ENCODE data around the gene MAVS. TPM values are rescaled to one million over a fixed set of nuclear protein-coding genes. Genes with fewer than 3 reads are reported as not detected.

MAVS gene
- total and polyA plus RNA-seq, 12 donors, result 17.5 to 48.7 (median 44.2) TPM

DNA sequence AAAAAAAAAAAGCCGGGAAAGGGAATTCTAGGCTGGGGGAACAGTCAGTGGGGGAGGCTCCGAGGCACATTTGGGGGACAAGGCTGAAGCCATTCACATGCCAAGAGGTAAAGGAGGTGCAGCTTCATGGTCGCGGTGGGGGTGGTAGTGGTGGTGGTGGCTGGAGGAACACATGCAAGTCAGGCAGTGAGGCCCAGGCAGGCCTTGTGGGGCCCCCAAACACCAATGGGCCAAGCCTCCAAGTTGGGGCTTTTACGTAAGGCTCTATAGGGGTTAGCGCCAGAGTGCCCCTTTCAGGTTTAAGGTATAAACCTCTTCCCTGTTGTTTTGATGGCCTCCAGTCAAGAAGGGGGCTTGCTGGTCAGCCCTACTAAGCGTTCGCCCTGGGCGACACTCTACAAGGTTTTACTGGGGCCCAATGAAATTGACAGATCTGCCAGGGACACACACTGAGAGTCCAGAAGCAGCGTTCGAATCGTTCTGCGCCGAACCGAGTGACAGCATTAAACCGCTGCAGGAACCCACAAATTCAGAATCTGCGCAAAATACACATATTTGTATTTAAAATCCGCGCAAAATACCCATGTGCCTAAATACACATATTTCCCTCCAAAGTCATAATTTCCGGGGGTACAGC lies 27.1 kb upstream of the MAVS start:
- WGBS, 2 donors, result 62 to 64% methylated on average over 19 to 20 of the region's 20 CpGs
- H3K27me3 ChIP-seq, result no peaks in the 10 kb centered on the region
- no peaks in the 10 kb centered on the region for H3K9me3 ChIP-seq
- peak overlapping the region; percentile 65 to 81 (median 78) for H3K4me3 ChIP-seq
- intact Hi-C loops (cut with DNase I), result loop anchor here (1.0 to 5.0 kb wide), 5 partner anchors 27 to 37 kb away; partner anchors contain the start of genes CENPB (in 9 of the 10), MAVS (in 1 of the 10) and SPEF1 (in 1 of the 10)
- peak in 1 of 2 donors; percentile 30 for DNase-seq
- TF ChIP-seq, protein P1, sequence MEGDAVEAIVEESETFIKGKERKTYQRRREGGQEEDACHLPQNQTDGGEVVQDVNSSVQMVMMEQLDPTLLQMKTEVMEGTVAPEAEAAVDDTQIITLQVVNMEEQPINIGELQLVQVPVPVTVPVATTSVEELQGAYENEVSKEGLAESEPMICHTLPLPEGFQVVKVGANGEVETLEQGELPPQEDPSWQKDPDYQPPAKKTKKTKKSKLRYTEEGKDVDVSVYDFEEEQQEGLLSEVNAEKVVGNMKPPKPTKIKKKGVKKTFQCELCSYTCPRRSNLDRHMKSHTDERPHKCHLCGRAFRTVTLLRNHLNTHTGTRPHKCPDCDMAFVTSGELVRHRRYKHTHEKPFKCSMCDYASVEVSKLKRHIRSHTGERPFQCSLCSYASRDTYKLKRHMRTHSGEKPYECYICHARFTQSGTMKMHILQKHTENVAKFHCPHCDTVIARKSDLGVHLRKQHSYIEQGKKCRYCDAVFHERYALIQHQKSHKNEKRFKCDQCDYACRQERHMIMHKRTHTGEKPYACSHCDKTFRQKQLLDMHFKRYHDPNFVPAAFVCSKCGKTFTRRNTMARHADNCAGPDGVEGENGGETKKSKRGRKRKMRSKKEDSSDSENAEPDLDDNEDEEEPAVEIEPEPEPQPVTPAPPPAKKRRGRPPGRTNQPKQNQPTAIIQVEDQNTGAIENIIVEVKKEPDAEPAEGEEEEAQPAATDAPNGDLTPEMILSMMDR (IDR thresholded peaks at IDR 0.05), result no peak
- no peak for ATAC-seq
- H3K4me1 ChIP-seq, result peaks cover 3 to 38% (median 29%) of the 10 kb centered on the region in 9 donors
- H3K36me3 ChIP-seq, result peaks cover 0 to 28% (median 13%) of the 10 kb centered on the region in 9 donors
- peak overlapping the region; percentile 94 to 100 (median 98) for H3K27ac ChIP-seq

- no peaks in the 10 kb centered on the region for H3K9me3 ChIP-seq
- peaks cover 3 to 38% (median 34%) of the 10 kb centered on the region in 9 donors for H3K4me1 ChIP-seq
- peaks cover 0 to 35% (median 13%) of the 10 kb centered on the region in 9 donors for H3K36me3 ChIP-seq
- TF ChIP-seq, protein P1 (IDR thresholded peaks at IDR 0.05), result peak; percentile 92 to 100 (median 99)
- peak within 1 kb of the TSS; percentile 94 to 100 (median 98) for H3K27ac ChIP-seq
- 0% methylated on average over 96 of the region's 96 CpGs for WGBS, 2 donors
- intact Hi-C loops (cut with DNase I), result loop anchor here in 9 of 10 donors (1.0 to 5.0 kb wide), 5 partner anchors 27 to 38 kb away; partner anchors contain the start of genes CENPB (in 7 of the 9), MAVS (in 1 of the 9) and SPEF1 (in 1 of the 9)
- DNase-seq (peak; percentile 97 to 98), ATAC-seq (peak; percentile 90 to 95 (median 92))
- peak within 1 kb of the TSS; percentile 65 to 81 (median 78) for H3K4me3 ChIP-seq
- H3K27me3 ChIP-seq, result no peaks in the 10 kb centered on the region
Observed at GRCh38 chr20:3820048-3820900, 26.4 kb upstream of the MAVS start, which contains the start of gene AP5S1. Gene AP5S1 (plus strand): TSS chr20:3820547. CDS start chr20:3822118, 1,571 bp downstream.

- H3K27me3 ChIP-seq, result no peaks in the 10 kb centered on the region
- H3K4me1 ChIP-seq, result peaks cover 3 to 45% (median 35%) of the 10 kb centered on the region in 9 donors
- 39% methylated on average over 20 of the region's 20 CpGs for WGBS, 2 donors
- peak overlapping the region; percentile 65 to 81 (median 78) for H3K4me3 ChIP-seq
- intact Hi-C loops (cut with DNase I), result loop anchor here in 9 of 10 donors (1.0 to 5.0 kb wide), 5 partner anchors 26 to 39 kb away; partner anchors contain the start of genes CENPB (in 7 of the 9), MAVS (in 1 of the 9) and SPEF1 (in 1 of the 9)
- no peak for DNase-seq
- TF ChIP-seq, protein P1 (IDR thresholded peaks at IDR 0.05), result no peak
- H3K36me3 ChIP-seq, result peaks cover 0 to 43% (median 13%) of the 10 kb centered on the region in 9 donors
- no peaks in the 10 kb centered on the region for H3K9me3 ChIP-seq
- peak overlapping the region; percentile 94 to 100 (median 98) for H3K27ac ChIP-seq
- ATAC-seq, result peak in 1 of 8 donors; percentile 0
Observed at GRCh38 chr20:3820901-3821727, 25.5 kb upstream of the MAVS start.
